ENCODE measurements around the gene HLCS. TPM values are rescaled to one million over a fixed set of nuclear protein-coding genes. Genes with fewer than 3 reads are reported as not detected.
A peak's percentile ranks its signal among the peaks of the same experiment; 100 is the strongest.

The HLCS gene
- total and polyA plus RNA-seq, 2 donors (not counting 3 experiments of a cell fraction or from before 2014, with no cell fraction given): 6.7 to 17.2 TPM

- TF ChIP-seq EZH2 (IDR thresholded peaks at IDR 0.05; ENCODE audit: borderline replicate concordance, low read depth, low read length, severe bottlenecking) (no peak), CTCF (IDR thresholded peaks at IDR 0.05; ENCODE audit: extremely low read depth in 1 of 2, insufficient read depth in 1 of 2, low read depth in 1 of 2, low read length in 2 of 2) (peak; percentile 57 to 61)
- no peaks in the 10 kb centered on the region for H3K79me2 ChIP-seq (ENCODE audit: control insufficient read depth, insufficient read depth, low read length)
- H3K4me3 ChIP-seq (replicated peaks in 1 of 3; ENCODE audit: insufficient read depth in 1 of 3, low read depth in 1 of 3, low read length in 3 of 3): no peak overlapping the region
- no peaks in the 10 kb centered on the region for H3K27me3 ChIP-seq (ENCODE audit: control insufficient read depth in 2 of 2, insufficient read depth in 2 of 2, low read length in 2 of 2)
- no peaks in the 10 kb centered on the region for H3K9me3 ChIP-seq (replicated peaks; ENCODE audit: control insufficient read depth, insufficient read depth, low read length)
- no peak overlapping the region for H3K4me2 ChIP-seq (ENCODE audit: insufficient read depth, low read length)
- dilution Hi-C loops (cut with MboI; ENCODE audit: extremely low pct_ligation_motif_present, low sequenced_read_pairs) (no loop called here), intact Hi-C loops (cut with micrococcal nuclease) (loop anchor here (2.0 kb wide), 1 partner anchor 169 kb away; no protein-coding TSS in a partner anchor)
- ChIA-PET POLR2A (no interaction called here), CTCF (interaction anchor here (0.8 to 2.9 kb wide), 57 partner anchors 10 to 564 kb away, joined by 3 to 78 read pairs (median 4); no protein-coding TSS in a partner anchor)
- H3K9me1 ChIP-seq (replicated peaks; ENCODE audit: control insufficient read depth, extremely low read depth, insufficient read depth, low read length): no peaks in the 10 kb centered on the region
- H3K27ac ChIP-seq (ENCODE audit: insufficient read depth, low read depth, low read length): no peak overlapping the region
- BruUV-seq (replicated peaks): no TSS peak
- FAIRE-seq (peak; percentile 87), DNase-seq (ENCODE audit: low read depth, low spot score) (peak; percentile 54)
- H3K9ac ChIP-seq (replicated peaks; ENCODE audit: extremely low read depth, insufficient read depth, low read length): no peak overlapping the region
- H2AFZ ChIP-seq (ENCODE audit: low read depth, low read length): no peak overlapping the region
- H3K36me3 ChIP-seq (ENCODE audit: control insufficient read depth in 2 of 2, extremely low read depth in 1 of 2, insufficient read depth in 2 of 2, low read length in 2 of 2): no peaks in the 10 kb centered on the region
- H3K4me1 ChIP-seq (ENCODE audit: control insufficient read depth, extremely low read depth, insufficient read depth, low read length): no peaks in the 10 kb centered on the region
- H4K20me1 ChIP-seq (replicated peaks; ENCODE audit: control insufficient read depth, extremely low read depth, insufficient read depth, low read length): no peaks in the 10 kb centered on the region
Measured at GRCh38 chr21:36917471-36918158, 48.9 kb downstream of the HLCS start.

- Histone ChIP-seq H3K4me2 (ENCODE audit: insufficient read depth, low read length) (no peak overlapping the region), H3K9ac (replicated peaks; ENCODE audit: extremely low read depth, insufficient read depth, low read length) (no peak overlapping the region), H3K27ac (ENCODE audit: insufficient read depth, low read depth, low read length) (no peak overlapping the region), H2AFZ (ENCODE audit: low read depth, low read length) (no peak overlapping the region), H3K36me3 (ENCODE audit: control insufficient read depth in 2 of 2, extremely low read depth in 1 of 2, insufficient read depth in 2 of 2, low read length in 2 of 2) (no peaks in the 10 kb centered on the region), H3K9me1 (replicated peaks; ENCODE audit: control insufficient read depth, extremely low read depth, insufficient read depth, low read length) (no peaks in the 10 kb centered on the region), H3K9me3 (replicated peaks; ENCODE audit: control insufficient read depth, insufficient read depth, low read length) (no peaks in the 10 kb centered on the region), H4K20me1 (replicated peaks; ENCODE audit: control insufficient read depth, extremely low read depth, insufficient read depth, low read length) (no peaks in the 10 kb centered on the region), H3K4me1 (ENCODE audit: control insufficient read depth, extremely low read depth, insufficient read depth, low read length) (no peaks in the 10 kb centered on the region), H3K4me3 (replicated peaks in 1 of 3; ENCODE audit: insufficient read depth in 1 of 3, low read depth in 1 of 3, low read length in 3 of 3) (no peak overlapping the region), H3K27me3 (ENCODE audit: control insufficient read depth in 2 of 2, insufficient read depth in 2 of 2, low read length in 2 of 2) (no peaks in the 10 kb centered on the region), H3K79me2 (ENCODE audit: control insufficient read depth, insufficient read depth, low read length) (no peaks in the 10 kb centered on the region)
- ChIA-PET POLR2A (no interaction called here), CTCF (interaction anchor here (0.8 to 2.9 kb wide), 42 partner anchors 10 to 563 kb away, joined by 3 to 78 read pairs (median 6); no protein-coding TSS in a partner anchor)
- BruUV-seq (replicated peaks): no TSS peak
- TF ChIP-seq POLR2A (IDR thresholded peaks at IDR 0.05; ENCODE audit: low read depth, low read length): no peak
- TF ChIP-seq FOS (IDR thresholded peaks at IDR 0.05; ENCODE audit: borderline replicate concordance, insufficient read depth, low read length): no peak
- TF ChIP-seq EZH2 (IDR thresholded peaks at IDR 0.05; ENCODE audit: borderline replicate concordance, low read depth, low read length, severe bottlenecking): no peak
- no peak for TF ChIP-seq JUN (IDR thresholded peaks at IDR 0.05; ENCODE audit: borderline replicate concordance, insufficient read depth, insufficient read length, low read depth)
- no peak for TF ChIP-seq GATA2 (IDR thresholded peaks at IDR 0.05; ENCODE audit: insufficient read depth, insufficient read length, low read depth, low read length)
- TF ChIP-seq MYC (IDR thresholded peaks at IDR 0.05; ENCODE audit: low read depth, low read length): no peak
- dilution Hi-C loops (cut with MboI; ENCODE audit: extremely low pct_ligation_motif_present, low sequenced_read_pairs): no loop called here
- DNase-seq (ENCODE audit: low read depth, low spot score) (no peak), FAIRE-seq (no peak)
- intact Hi-C loops (cut with micrococcal nuclease): no loop called here
Measured at GRCh38 chr21:36916718-36917117, 49.8 kb downstream of the HLCS start.

All from endothelial cell of umbilical vein (primary cell).